Panc1 (cell line): ENCODE measurements around the gene RAB11FIP3.

Source experiments
- SIN3A ChIP-seq: IDR thresholded peaks from 2 replicates; pipeline ENCODE4 v1.6.1; 2012; ENCODE audit warnings: low read depth, mild to moderate bottlenecking, low read length, moderate library complexity, borderline replicate concordance; ENCODE audit not compliant: insufficient read depth
- TF ChIP-seq, protein P1 (sequence below): fragments of 450-650 bp; IDR thresholded peaks from 2 replicates; pipeline ENCODE4 v1.5.1; 2017; ENCODE audit warnings: mild to moderate bottlenecking
- TF ChIP-seq, protein P2 (sequence below), 2 experiments: IDR thresholded peaks; 2 replicates each; pipeline ENCODE4 v1.6.1; 2011 to 2012; ENCODE audit warnings: low read depth in 2 of 2, control low read depth in 1 of 2, low read length in 1 of 2, mild to moderate bottlenecking in 1 of 2, moderate library complexity in 1 of 2; ENCODE audit not compliant: insufficient read depth in 1 of 2

DNA sequence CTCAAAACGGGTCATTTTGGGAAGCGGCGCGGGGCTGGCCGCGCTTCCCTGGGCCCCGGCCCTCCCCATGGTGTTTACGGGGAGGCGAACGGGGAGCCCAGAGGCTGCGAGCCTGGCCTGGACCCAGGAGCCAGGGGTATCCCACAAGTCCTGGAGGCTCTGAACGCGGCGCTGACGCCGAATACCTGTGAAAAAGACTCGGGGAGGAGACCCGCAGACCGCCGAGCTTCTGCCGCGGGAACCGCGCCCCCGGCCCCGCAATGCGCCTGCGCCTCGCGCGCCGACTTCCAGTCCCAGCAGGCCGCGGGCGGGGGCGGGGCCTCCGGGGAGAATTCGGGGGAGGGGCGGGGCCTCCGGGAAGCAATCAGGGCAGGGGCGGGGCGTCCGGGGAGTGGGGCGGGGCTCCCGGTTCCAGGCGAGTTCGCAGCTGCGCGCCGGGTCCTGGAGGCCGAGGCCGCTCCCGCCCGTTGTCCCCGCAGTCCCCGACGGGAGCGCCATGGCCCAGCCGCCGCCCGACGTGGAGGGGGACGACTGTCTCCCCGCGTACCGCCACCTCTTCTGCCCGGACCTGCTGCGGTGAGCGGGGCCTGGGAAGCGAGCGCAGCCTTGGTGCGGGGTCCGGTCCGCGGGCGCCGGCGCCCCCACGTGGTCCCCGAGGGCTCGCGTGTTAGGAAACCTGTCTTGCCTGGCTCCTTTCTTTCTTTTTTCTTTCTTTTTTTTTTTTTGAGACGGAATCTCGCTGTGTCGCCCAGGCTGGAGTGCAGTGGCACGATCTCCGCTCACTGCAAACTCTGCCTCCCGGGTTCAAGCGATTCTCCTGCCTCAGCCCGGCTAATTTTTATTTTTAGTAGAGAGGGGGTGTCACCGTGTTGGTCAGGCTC, 23.7 kb upstream of the RAB11FIP3 start, which contains the start of gene DECR2:
- TF ChIP-seq, protein P1, sequence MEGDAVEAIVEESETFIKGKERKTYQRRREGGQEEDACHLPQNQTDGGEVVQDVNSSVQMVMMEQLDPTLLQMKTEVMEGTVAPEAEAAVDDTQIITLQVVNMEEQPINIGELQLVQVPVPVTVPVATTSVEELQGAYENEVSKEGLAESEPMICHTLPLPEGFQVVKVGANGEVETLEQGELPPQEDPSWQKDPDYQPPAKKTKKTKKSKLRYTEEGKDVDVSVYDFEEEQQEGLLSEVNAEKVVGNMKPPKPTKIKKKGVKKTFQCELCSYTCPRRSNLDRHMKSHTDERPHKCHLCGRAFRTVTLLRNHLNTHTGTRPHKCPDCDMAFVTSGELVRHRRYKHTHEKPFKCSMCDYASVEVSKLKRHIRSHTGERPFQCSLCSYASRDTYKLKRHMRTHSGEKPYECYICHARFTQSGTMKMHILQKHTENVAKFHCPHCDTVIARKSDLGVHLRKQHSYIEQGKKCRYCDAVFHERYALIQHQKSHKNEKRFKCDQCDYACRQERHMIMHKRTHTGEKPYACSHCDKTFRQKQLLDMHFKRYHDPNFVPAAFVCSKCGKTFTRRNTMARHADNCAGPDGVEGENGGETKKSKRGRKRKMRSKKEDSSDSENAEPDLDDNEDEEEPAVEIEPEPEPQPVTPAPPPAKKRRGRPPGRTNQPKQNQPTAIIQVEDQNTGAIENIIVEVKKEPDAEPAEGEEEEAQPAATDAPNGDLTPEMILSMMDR = peak; percentile 89; the same call in 1 of the 2 replicates
- TF ChIP-seq, protein P2, sequence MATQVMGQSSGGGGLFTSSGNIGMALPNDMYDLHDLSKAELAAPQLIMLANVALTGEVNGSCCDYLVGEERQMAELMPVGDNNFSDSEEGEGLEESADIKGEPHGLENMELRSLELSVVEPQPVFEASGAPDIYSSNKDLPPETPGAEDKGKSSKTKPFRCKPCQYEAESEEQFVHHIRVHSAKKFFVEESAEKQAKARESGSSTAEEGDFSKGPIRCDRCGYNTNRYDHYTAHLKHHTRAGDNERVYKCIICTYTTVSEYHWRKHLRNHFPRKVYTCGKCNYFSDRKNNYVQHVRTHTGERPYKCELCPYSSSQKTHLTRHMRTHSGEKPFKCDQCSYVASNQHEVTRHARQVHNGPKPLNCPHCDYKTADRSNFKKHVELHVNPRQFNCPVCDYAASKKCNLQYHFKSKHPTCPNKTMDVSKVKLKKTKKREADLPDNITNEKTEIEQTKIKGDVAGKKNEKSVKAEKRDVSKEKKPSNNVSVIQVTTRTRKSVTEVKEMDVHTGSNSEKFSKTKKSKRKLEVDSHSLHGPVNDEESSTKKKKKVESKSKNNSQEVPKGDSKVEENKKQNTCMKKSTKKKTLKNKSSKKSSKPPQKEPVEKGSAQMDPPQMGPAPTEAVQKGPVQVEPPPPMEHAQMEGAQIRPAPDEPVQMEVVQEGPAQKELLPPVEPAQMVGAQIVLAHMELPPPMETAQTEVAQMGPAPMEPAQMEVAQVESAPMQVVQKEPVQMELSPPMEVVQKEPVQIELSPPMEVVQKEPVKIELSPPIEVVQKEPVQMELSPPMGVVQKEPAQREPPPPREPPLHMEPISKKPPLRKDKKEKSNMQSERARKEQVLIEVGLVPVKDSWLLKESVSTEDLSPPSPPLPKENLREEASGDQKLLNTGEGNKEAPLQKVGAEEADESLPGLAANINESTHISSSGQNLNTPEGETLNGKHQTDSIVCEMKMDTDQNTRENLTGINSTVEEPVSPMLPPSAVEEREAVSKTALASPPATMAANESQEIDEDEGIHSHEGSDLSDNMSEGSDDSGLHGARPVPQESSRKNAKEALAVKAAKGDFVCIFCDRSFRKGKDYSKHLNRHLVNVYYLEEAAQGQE (IDR thresholded peaks at IDR 0.05; ENCODE audit: insufficient read depth in 1 of 2, low read depth in 2 of 2, low read length in 1 of 2) = peak in 1 of 2 experiments; percentile 32; a peak in 1 of 4 replicates
- peak; percentile 59; the same call in 1 of the 2 replicates for TF ChIP-seq SIN3A
